HCT116 (cell line): ENCODE measurements around the gene FYCO1. TPM values are rescaled to one million over a fixed set of nuclear protein-coding genes. Genes with fewer than 3 reads are reported as not detected.

Experiments used
- ATAC-seq: fragments of 200-7000 bp; cut with Tn5 transposase; 2 replicates; pipeline ENCODE4 v1.9.1; 2020; ENCODE audit warnings: mild to moderate bottlenecking, moderate library complexity
- BruUV-seq: library from RNA; stranded (reverse); fragments of 400-500 nt; replicated peaks from 2 replicates; lab custom pipeline; 2021; lab: Mats Ljungman, UMichigan
- CTCF ChIA-PET: fragments of 300-600 bp; sonication (Branson Sonifier 250); formaldehyde crosslinking; loops from one replicate; lab custom pipeline; 2021; ENCODE audit warnings: antibody characterized with exemption; lab: Charles Lee
- POLR2A ChIA-PET: fragments of 300-600, 350-600 bp; sonication (Branson Sonifier 250); formaldehyde crosslinking; loops from one replicate; lab custom pipeline; 2021; ENCODE audit warnings: antibody characterized with exemption; lab: Charles Lee
- RAD21 ChIA-PET, 2 experiments: fragments of 300-600 bp; sonication (Branson Sonifier 250); formaldehyde crosslinking; loops; one replicate each; lab custom pipeline; 2023; ENCODE audit warnings: low total read pairs in 2 of 2; ENCODE audit not compliant: uncharacterized antibody in 2 of 2, unreplicated experiment in 2 of 2, low non-redundant PET in 1 of 2; lab: Charles Lee
- DNase-seq: peaks from one replicate; pipeline ENCODE4 v3.0.0-alpha.2; 2010; ENCODE audit warnings: low read depth, low spot score
- H2AFZ ChIP-seq: fragments of 200-600 bp; shearing (Covaris generic), sonication (generic); 2 replicates; pipeline ENCODE4 v1.6.1; 2017; ENCODE audit warnings: low read depth, mixed run types, mixed read lengths, antibody characterized with exemption, low read length; ENCODE audit not compliant: poor library complexity, severe bottlenecking
- H3K27ac ChIP-seq: 2 replicates; pipeline ENCODE4 v1.5.1; 2012; ENCODE audit warnings: low read depth, low read length
- H3K27me3 ChIP-seq: fragments of 200-600 bp; sonication (generic); 2 replicates; pipeline ENCODE4 v1.6.1; 2016; ENCODE audit warnings: mixed run types, low read length, mixed read lengths; ENCODE audit not compliant: insufficient read depth
- H3K36me3 ChIP-seq, 2 experiments: fragments of 200-500 bp in 1 of 2; fragments of 200-600 bp in 1 of 2; sonication (Bioruptor generic) in 1 of 2; sonication (generic) in 1 of 2; 2 replicates each; pipeline versions ENCODE4 v1.5.1 to v1.6.1; 2014 to 2016; ENCODE audit warnings: low read length in 2 of 2, inconsistent platforms in 1 of 2, mixed read lengths in 1 of 2, mixed run types in 1 of 2; ENCODE audit not compliant: insufficient read depth in 2 of 2, control insufficient read depth in 1 of 2
- H3K4me1 ChIP-seq, 2 experiments: fragments of 200-600 bp in 1 of 2; sonication (generic) in 1 of 2; 2 replicates each; pipeline versions ENCODE4 v1.5.1 to v1.6.1; 2012 to 2017; ENCODE audit warnings: low read length in 2 of 2, inconsistent platforms in 1 of 2, mild to moderate bottlenecking in 1 of 2, mixed read lengths in 1 of 2, mixed run types in 1 of 2, moderate library complexity in 1 of 2; ENCODE audit not compliant: insufficient read depth in 2 of 2, control insufficient read depth in 1 of 2
- H3K4me2 ChIP-seq: fragments of 200-600 bp; sonication (generic); 2 replicates; pipeline ENCODE4 v1.6.1; 2017; ENCODE audit warnings: mixed run types, low read length, mixed read lengths
- H3K4me3 ChIP-seq, 2 experiments: fragments of 200-600 bp in 1 of 2; sonication (generic) in 1 of 2; replicated peaks in 1 of 2; 2 replicates each; pipeline ENCODE4 v1.5.1; 2011 to 2016; ENCODE audit warnings: low read length in 2 of 2, control low read depth in 1 of 2, low read depth in 1 of 2, mild to moderate bottlenecking in 1 of 2, mixed read lengths in 1 of 2, mixed run types in 1 of 2
- H3K79me2 ChIP-seq: fragments of 200-600 bp; sonication (generic); 2 replicates; pipeline ENCODE4 v1.6.1; 2017; ENCODE audit warnings: mild to moderate bottlenecking, mixed run types, low read length, moderate library complexity, mixed read lengths; ENCODE audit not compliant: insufficient read depth
- H3K9ac ChIP-seq: fragments of 200-600 bp; sonication (generic); 2 replicates; pipeline ENCODE4 v1.6.1; 2016; ENCODE audit warnings: low read length, mixed read lengths
- H3K9me2 ChIP-seq: fragments of 200-600 bp; sonication (generic), shearing (Covaris generic); 2 replicates; pipeline ENCODE4 v1.6.1; 2017; ENCODE audit warnings: mixed run types, mild to moderate bottlenecking, moderate library complexity; ENCODE audit not compliant: insufficient read depth
- H3K9me3 ChIP-seq, 2 experiments: fragments of 200-500 bp in 1 of 2; fragments of 200-600 bp in 1 of 2; sonication (Bioruptor generic) in 1 of 2; sonication (generic) in 1 of 2; 2 replicates each; pipeline ENCODE4 v1.6.1; 2014 to 2017; ENCODE audit warnings: low read length in 2 of 2, mixed read lengths in 2 of 2, inconsistent platforms in 1 of 2, low read depth in 1 of 2, mild to moderate bottlenecking in 1 of 2, mixed run types in 1 of 2, moderate library complexity in 1 of 2; ENCODE audit not compliant: control insufficient read depth in 1 of 2, insufficient read depth in 1 of 2
- H4K20me1 ChIP-seq: fragments of 200-600 bp; sonication (generic), shearing (Covaris generic); 2 replicates; pipeline ENCODE4 v1.6.1; 2017; ENCODE audit warnings: mixed run types, mild to moderate bottlenecking, moderate library complexity; ENCODE audit not compliant: insufficient read depth
- ELF1 ChIP-seq: IDR thresholded peaks from 2 replicates; pipeline ENCODE4 v1.6.1; 2012; ENCODE audit warnings: low read depth, borderline replicate concordance
- EZH2phosphoT487 ChIP-seq: fragments of 200-600 bp; IDR thresholded peaks from 2 replicates; pipeline ENCODE4 v1.6.1; 2018; ENCODE audit warnings: antibody characterized with exemption, borderline replicate concordance
- RAD21 ChIP-seq: IDR thresholded peaks from 2 replicates; pipeline ENCODE4 v1.6.1; 2012; ENCODE audit warnings: low read depth, mild to moderate bottlenecking
- SIN3A ChIP-seq: IDR thresholded peaks from 2 replicates; pipeline ENCODE4 v1.6.1; 2012; ENCODE audit warnings: low read depth
- SP1 ChIP-seq: IDR thresholded peaks from 2 replicates; pipeline ENCODE4 v1.6.1; 2012; ENCODE audit warnings: low read depth
- SRF ChIP-seq: IDR thresholded peaks from 2 replicates; pipeline ENCODE4 v1.6.1; 2012; ENCODE audit warnings: low read depth
- TCF7L2 ChIP-seq: IDR thresholded peaks from 2 replicates; pipeline ENCODE4 v1.7.0; 2011; ENCODE audit warnings: borderline replicate concordance, inconsistent platforms; ENCODE audit not compliant: insufficient read depth, insufficient read length; ENCODE audit errors: extremely low read depth
- YY1 ChIP-seq: IDR thresholded peaks from 2 replicates; pipeline ENCODE4 v1.6.1; 2011; ENCODE audit warnings: low read length, low read depth, moderate library complexity, mild to moderate bottlenecking; ENCODE audit not compliant: insufficient replicate concordance; ENCODE audit errors: extremely low read depth
- ZFX ChIP-seq: fragments of 450-650 bp; IDR thresholded peaks from 2 replicates; pipeline ENCODE4 v1.6.1; 2017
- ZNF274 ChIP-seq: fragments of 200-500 bp; sonication (Bioruptor generic); IDR thresholded peaks from 2 replicates; pipeline ENCODE4 v1.6.1; 2014; ENCODE audit warnings: mild to moderate bottlenecking, low read depth, low read length, inconsistent platforms
- intact Hi-C: fragments of 100-400 bp; cut with micrococcal nuclease; formaldehyde crosslinking; loops from 2 replicates; pipeline ENCODE4 v1.10.0; 2022
- total RNA-seq: library from RNA; stranded (reverse); gene quantifications from one replicate; pipeline ENCODE4 v1.2.1, GENCODE V29; 2021; ENCODE audit not compliant: unreplicated experiment
- TF ChIP-seq, protein P1 (sequence below), 3 experiments: fragments of 200-600 bp in 1 of 3; sonication (generic) in 1 of 3; IDR thresholded peaks in 2 of 3; conservative IDR thresholded peaks in 1 of 3; 2 replicates each; pipeline ENCODE4 v1.5.1; 2012 to 2017; ENCODE audit warnings: low read depth in 2 of 3, low read length in 2 of 3, antibody characterized with exemption in 1 of 3, borderline replicate concordance in 1 of 3, control low read depth in 1 of 3, mild to moderate bottlenecking in 1 of 3, mixed read lengths in 1 of 3, mixed run types in 1 of 3, moderate library complexity in 1 of 3; ENCODE audit not compliant: insufficient read depth in 1 of 3

FYCO1 gene
- total RNA-seq, 1 experiment from 2014 or later, result 15.8 TPM

DNA sequence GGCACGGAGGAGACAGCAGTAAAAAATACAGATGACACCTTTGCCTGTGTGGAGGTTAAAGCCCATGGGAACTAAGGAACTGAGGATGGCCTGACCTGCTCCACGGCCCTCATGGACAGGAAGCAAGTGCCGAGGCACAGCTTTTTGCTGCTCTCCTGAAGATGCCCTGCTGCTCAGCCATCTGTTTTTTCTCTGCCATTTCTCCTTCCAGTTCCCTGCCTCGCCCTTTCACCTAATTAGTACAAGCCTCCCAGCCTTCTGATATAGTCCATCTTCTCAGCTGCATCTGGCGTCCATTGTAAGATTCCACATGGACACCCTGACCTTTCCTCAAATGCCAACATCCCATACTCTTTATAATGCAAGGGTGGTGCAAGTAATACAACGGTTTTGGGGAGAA is 64.1 kb downstream of the FYCO1 start:
- ChIA-PET POLR2A (no interaction called here), RAD21 (no interaction called here)
- no peaks in the 10 kb centered on the region for H4K20me1 ChIP-seq
- no peaks in the 10 kb centered on the region for H3K79me2 ChIP-seq
- no peak overlapping the region for H3K4me3 ChIP-seq
- no peak for DNase-seq
- H2AFZ ChIP-seq, result no peak overlapping the region
- H3K27me3 ChIP-seq, result no peaks in the 10 kb centered on the region
- H3K4me2 ChIP-seq, result no peak overlapping the region
- H3K9me2 ChIP-seq, result no peaks in the 10 kb centered on the region
- TF ChIP-seq EZH2phosphoT487 (no peak), ELF1 (no peak), SRF (no peak), TCF7L2 (no peak), ZFX (no peak), ZNF274 (no peak), YY1 (no peak)
- TF ChIP-seq, all 23 proteins: peak for 0
- Histone ChIP-seq H3K27ac (no peak overlapping the region), H3K36me3 (peaks cover 28 to 29% of the 10 kb centered on the region in 2 experiments; a peak in 3 of 4 replicates), H3K9me3 (no peaks in the 10 kb centered on the region), H3K9ac (no peak overlapping the region), H3K4me1 (no peaks in the 10 kb centered on the region)
- BruUV-seq, result no TSS peak
- intact Hi-C loops, result loop anchor here (10.0 kb wide), 1 partner anchor 283 kb away; no protein-coding TSS in a partner anchor
- CTCF ChIA-PET, result interaction anchor here (0.8 to 1.1 kb wide), 2 partner anchors 148 to 420 kb away, joined by 3 read pairs; no protein-coding TSS in a partner anchor
- no peak for ATAC-seq

DNA sequence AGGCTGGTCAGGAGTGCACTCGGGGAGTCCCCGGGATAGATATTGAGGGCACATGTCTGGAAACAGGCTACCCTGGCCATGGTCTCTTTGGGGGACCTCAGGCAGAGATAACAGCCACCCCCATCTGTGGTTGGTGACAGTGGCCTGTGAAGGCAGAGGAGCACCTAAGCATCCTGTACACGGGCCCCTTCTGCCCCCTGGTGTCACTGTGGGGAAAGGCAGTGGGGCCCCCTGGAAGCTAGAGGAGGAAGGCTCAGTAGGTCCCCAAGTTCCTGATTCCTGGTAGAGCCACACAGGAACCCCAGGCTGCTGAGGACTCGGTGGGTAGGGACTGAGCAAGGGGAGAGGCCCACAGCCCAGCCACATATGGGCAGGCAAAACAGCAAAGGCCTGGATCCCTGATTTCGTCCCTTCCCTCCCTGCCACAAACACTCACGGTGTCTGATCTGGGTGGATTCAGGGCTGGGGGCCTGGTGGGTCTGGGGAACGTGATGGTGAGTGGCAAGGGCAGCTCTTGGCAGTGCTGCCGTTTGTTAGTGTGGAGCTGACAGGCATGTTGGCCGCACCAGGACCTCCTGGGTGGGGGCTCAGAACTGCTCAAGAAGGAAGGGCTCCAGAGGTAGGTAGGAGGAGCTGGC is 66.5 kb downstream of the FYCO1 start:
- CTCF ChIA-PET, result interaction anchor here (0.6 to 1.9 kb wide), 7 partner anchors 10 to 889 kb away, joined by 3 to 5 read pairs (median 4); no protein-coding TSS in a partner anchor
- ATAC-seq (peak; percentile 98), DNase-seq (peak; percentile 10)
- Histone ChIP-seq H3K27me3 (no peaks in the 10 kb centered on the region), H3K36me3 (peaks cover 20 to 21% of the 10 kb centered on the region in 2 experiments; a peak in 3 of 4 replicates), H3K9me2 (no peaks in the 10 kb centered on the region), H2AFZ (no peak overlapping the region), H3K4me1 (peaks cover under 1 to 5% of the 10 kb centered on the region in 2 experiments; a peak in 3 of 4 replicates), H3K4me2 (no peak overlapping the region), H4K20me1 (no peaks in the 10 kb centered on the region), H3K9ac (no peak overlapping the region), H3K9me3 (no peaks in the 10 kb centered on the region), H3K4me3 (no peak overlapping the region), H3K79me2 (no peaks in the 10 kb centered on the region), H3K27ac (no peak overlapping the region)
- BruUV-seq, result no TSS peak
- POLR2A ChIA-PET, result no interaction called here
- TF ChIP-seq SIN3A (no peak), SP1 (no peak), RAD21 (peak; percentile 85)
- TF ChIP-seq, protein P1, sequence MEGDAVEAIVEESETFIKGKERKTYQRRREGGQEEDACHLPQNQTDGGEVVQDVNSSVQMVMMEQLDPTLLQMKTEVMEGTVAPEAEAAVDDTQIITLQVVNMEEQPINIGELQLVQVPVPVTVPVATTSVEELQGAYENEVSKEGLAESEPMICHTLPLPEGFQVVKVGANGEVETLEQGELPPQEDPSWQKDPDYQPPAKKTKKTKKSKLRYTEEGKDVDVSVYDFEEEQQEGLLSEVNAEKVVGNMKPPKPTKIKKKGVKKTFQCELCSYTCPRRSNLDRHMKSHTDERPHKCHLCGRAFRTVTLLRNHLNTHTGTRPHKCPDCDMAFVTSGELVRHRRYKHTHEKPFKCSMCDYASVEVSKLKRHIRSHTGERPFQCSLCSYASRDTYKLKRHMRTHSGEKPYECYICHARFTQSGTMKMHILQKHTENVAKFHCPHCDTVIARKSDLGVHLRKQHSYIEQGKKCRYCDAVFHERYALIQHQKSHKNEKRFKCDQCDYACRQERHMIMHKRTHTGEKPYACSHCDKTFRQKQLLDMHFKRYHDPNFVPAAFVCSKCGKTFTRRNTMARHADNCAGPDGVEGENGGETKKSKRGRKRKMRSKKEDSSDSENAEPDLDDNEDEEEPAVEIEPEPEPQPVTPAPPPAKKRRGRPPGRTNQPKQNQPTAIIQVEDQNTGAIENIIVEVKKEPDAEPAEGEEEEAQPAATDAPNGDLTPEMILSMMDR (IDR thresholded peaks at IDR 0.05 in 2 of 3, conservative IDR thresholded peaks at IDR 0.05 in 1 of 3; ENCODE audit: borderline replicate concordance in 1 of 3, insufficient read depth in 1 of 3, low read depth in 2 of 3, low read length in 2 of 3), result peak; percentile 69 to 83 (median 83)
- intact Hi-C loops, result loop anchor here (1.0 to 10.0 kb wide), 4 partner anchors 168 to 894 kb away; partner anchors contain the start of gene TMEM158
- RAD21 ChIA-PET, result interaction anchor here (0.7 to 1.1 kb wide), 5 partner anchors 67 to 170 kb away, joined by 3 to 10 read pairs (median 3); no protein-coding TSS in a partner anchor
